Superior temporal gyrus (tissue), 1 donor: Measurements from ENCODE around the gene SIRT1.
"Not testable (repeated sequence)": the region's sequence is repeated elsewhere in the genome, so short reads cannot be mapped to it uniquely, and the experiment has no call there.

Source experiments
- DNase-seq: peaks from one replicate; pipeline ENCODE4 v3.0.0-alpha.2; 2016; ENCODE audit errors: extremely low spot score

Gene SIRT1

DNA sequence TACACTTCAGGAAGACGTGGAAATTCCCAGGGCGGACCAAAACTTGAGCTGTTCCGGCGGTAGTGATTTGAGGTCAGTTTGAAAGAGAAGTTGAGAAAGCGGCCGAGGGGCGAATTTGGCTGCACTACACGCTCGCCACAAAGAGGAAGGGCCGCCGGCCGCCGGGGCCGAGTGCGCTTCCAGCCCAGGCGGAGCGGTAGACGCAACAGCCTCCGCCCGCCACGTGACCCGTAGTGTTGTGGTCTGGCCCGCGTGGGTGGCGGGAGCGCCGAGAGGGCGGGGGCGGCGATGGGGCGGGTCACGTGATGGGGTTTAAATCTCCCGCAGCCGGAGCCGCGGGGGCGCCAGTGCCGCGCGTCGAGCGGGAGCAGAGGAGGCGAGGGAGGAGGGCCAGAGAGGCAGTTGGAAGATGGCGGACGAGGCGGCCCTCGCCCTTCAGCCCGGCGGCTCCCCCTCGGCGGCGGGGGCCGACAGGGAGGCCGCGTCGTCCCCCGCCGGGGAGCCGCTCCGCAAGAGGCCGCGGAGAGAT is at the start of gene SIRT1:
SIRT1 (plus strand) TSS at position 344 of the 529 bp plus-strand sequence; CDS start at position 410, 66 bp downstream.
- peak; percentile 95 for DNase-seq

DNA sequence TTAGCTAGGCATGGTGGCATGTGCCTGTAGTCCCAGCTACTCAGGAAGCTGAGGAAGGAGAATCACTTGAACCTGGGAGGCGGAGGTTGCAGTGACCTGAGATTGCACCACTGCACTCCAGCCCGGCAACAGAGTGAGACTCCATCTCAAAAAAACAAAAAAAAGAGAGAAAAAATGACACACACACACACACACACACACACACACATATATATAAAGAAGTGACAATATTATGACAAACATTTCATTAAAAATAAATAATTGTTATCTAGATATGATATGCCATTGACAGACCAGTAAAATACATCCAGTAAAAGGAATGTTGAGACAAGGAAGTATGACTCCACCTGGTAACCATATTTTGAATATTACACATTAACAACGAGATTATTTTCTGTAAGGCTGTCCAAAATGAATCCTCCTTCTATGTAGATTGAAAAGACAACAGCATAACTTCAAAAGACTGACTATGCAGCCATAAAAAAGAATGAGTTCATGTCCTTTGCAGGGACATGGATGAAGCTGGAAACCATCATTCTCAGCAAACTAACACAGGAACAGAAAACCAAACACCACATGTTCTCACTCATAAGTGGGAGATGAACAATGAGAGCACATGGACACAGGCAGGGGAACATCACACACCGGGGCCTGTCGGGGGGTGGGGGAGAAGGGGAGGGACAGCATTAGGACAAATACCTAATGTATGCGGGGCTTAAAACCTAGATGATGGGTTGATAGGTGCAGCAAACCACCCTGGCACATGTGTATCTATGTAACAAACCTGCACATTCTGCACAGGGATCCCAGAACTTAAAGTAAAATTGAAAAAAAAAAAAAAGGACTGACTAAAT is 48.7 kb upstream of the SIRT1 start:
- DNase-seq: not testable (repeated sequence)

GRCh38 chr10:67836488-67836887 is 48.0 kb upstream of the SIRT1 start:
- DNase-seq: no peak

DNA sequence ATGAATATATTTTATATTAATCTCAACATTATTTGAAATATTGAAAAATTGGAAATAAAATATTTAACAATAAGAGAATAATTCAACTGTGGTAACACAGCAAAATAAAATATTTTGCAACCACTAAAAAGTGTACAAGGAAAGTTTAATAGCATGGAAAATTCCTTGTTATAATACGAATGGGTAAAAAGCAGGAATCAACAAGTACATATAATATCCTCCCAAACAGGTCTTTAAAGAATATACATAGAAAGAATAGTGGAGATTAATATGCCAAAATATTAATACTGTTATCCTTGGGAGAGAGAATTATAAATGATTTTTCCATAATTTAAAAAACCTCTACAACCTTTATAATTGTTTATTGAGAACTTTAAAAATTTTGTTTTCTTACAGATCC is 47.5 kb upstream of the SIRT1 start:
- DNase-seq: no peak

DNA sequence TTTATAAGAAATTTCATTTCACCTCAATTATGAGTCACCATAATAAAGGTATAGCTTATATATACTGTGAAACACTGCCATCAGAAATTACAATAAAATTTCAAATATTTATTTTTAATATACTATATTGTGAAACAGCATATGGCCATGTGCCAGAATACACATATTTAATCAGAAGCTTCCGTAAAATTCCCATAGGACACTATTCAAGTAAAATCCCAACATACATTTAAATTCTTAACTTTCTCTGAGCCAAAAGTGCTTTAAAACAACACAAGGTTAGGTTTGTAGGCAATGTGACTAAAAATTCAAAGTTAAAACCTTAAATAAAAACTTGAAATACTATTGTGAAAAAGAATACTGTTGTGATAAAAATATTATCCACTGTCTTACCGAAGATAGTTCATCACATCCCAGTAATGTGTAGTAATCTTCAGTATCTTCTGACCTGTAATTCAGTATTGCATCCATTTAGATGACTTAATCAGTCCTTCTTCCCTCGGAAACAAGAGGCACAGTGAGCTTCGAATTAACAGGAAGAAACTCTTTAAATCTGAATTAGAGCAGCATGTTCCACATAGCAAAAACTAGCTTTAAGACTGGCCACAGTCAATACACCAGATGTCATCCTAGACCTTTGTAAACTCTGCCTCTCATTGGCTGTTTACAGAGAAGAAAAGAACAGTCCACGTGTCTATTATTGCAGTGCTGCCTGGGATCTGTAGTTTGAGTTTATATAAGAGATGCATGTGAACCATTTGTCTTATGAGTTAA is 46.7 kb upstream of the SIRT1 start, which contains the start of gene DNAJC12:
DNAJC12 (minus strand) TSS at position 648 of the 774 bp plus-strand sequence; CDS start at position 471, 177 bp downstream.
- DNase-seq: peak; percentile 93

GRCh38 chr10:67839511-67839910 is 44.9 kb upstream of the SIRT1 start:
- not testable (repeated sequence) for DNase-seq

- DNase-seq: no peak
Observed at GRCh38 chr10:67839951-67840350, 44.5 kb upstream of the SIRT1 start.

DNA sequence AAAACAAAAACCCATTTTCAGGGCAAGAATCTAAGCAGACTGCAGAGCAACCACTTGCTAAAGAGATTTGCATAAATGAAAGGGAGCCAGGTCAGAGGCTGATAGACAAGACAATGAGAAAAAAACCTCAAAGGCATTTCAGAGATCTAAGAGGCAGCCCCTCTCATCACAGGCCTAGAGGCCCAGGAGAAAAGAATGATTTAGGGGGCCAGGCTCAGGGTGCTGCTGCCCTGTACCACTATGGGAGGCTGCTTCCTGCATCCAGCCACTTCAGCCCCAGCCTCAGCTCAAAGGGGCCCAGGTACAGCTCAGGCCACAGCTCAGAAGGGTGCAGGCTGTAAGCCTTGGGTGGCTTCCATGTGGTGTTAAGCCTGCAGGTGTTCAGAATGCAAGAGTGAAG is 42.7 kb upstream of the SIRT1 start:
- no peak for DNase-seq

DNA sequence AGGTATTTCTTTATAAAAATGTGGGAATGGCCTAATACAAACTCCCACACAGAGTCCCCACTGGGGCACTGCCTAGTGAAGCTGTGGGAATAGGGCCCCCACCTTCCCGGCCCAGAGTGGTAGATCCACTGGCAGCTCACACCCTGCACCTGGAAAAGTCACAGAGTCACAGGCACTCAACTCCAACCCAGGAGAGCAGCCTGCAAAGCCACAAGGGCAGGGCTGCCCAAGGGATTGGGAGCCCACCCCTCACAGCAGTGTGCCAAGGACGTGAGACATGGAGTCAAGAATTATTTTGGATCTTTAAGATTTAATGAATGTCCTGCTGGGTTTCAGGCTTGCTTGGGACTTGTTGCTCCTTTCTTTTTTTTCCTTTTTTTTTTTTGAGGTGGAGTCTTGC is 41.2 kb upstream of the SIRT1 start:
- DNase-seq: no peak

- peak; percentile 98 for DNase-seq
Observed at GRCh38 chr10:67849331-67850011, 35.0 kb upstream of the SIRT1 start.

GRCh38 chr10:67851186-67851585 is 33.3 kb upstream of the SIRT1 start:
- DNase-seq: no peak

- no peak for DNase-seq
Observed at GRCh38 chr10:67852761-67853160, 31.7 kb upstream of the SIRT1 start.

DNA sequence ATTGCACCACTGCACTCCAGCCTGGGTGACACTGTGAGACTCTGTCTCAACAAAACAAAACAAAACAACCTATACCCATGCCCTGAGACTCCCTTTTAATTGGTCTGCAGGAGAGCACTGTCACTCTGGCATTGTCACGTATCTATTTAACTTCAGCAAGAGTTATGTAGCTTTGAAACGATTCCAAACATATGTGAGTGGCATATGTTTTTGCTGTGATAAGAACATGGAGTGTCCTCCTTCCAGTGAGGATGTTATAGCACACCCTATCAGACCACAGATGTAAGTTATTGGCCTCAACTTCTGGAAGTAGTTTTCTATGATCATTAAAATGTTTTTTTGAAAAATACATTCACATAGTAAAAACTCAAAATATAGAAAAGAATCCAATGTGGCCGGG is 30.9 kb upstream of the SIRT1 start:
- DNase-seq: no peak

DNA sequence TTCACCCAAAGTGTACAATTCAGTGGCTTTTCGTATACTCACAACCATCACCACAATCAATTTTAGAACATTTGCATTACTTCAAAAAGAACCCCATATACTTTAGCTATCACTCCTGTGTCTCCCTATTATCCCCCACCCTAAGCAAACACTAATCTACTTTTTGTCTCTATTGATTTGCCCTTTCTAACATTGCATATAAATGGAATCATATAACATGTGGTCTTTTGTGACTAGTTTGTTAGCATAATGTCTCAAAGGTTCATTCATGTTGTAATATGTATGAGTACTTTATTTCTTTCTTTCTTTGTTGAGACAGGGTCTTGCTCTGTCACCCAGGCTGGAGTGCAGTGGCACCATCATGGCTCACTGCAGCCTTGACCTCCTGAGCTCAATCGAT is 25.5 kb upstream of the SIRT1 start:
- DNase-seq: no peak

DNA sequence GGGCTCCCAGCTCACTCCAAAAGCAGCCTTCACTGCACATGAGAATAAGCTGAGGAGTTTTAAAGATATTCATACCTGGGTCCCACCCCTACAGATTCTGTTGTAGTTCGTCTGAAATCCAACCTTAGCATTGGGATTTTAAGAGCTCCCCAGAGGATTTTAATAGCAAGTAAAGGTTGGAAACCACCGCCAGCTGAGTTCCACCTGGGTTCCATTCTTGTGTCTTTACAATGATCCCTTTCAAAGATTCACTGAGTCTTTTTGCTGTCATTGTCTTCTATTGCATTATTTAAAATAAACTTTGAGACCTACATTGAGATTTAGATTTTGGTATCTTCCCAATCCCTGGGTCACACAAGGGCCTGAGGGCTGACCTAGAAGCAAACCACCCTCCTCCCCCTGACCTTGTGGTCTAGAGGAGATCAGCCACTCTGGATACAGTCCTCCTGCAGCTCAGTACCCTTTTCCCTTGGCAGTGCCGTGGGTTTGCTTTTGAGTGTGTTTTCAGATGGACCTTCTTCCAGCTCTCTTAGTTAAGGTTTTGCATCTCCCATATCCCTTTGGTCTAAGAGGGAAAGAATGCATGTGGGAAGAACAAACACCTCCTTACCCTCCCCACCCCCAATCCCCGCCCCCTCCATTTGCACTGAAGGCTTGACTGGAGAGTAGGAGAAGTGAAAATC is 22.6 kb upstream of the SIRT1 start:
- DNase-seq: no peak

GRCh38 chr10:67863094-67863493 is 21.4 kb upstream of the SIRT1 start:
- no peak for DNase-seq

DNA sequence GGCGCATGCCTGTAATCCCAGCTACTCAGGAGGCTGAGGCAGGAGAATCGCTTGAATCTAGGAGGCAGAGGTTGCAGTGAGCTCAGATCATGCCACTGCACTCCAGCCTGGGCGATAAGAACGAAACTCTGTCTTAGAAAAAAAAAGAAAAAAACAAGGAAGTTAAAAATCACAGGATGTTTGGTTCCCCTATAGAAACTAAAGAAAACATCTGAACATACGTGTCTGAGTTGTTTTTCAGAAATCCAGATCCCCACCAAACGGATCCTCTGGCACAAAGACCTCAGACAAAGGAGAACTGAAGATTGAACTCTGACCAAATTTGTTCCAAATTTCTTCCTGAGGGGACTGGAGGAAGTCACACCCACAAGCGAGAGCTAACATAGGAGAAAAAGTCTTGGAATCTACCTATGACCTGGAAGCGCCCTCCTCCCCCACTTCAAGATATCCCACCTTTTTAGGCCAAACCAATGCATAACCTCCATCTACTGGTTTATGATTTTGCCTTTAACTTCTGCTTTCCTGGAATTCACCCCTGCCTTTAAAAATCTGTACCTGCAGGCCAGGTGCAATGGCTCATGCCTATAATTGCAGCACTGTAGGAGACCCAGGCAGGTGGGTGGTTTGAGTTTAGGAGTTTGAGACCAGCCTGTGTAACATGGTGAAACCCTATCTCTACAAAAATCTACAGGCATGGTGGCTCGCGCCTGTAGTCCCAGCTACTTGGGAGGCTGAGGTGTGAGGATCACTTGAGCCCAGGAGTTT is 19.7 kb upstream of the SIRT1 start:
- DNase-seq: no peak

GRCh38 chr10:67868132-67868531 is 16.3 kb upstream of the SIRT1 start:
- no peak for DNase-seq

GRCh38 chr10:67869996-67870395 is 14.5 kb upstream of the SIRT1 start:
- no peak for DNase-seq
